Endodermal cell (in vitro differentiated cells): ENCODE measurements around the gene DLG2. TPM values are rescaled to one million over a fixed set of nuclear protein-coding genes. Genes with fewer than 3 reads are reported as not detected.

ENCODE experiments used
- DNase-seq: peaks from one replicate; pipeline ENCODE4 v3.0.0-alpha.2; 2017
- H3K27ac ChIP-seq: 2 replicates; pipeline ENCODE4 v1.5.1; 2013; ENCODE audit warnings: mild to moderate bottlenecking, low read depth, low read length, moderate library complexity
- H3K27me3 ChIP-seq: 2 replicates; pipeline ENCODE4 v1.6.1; 2013; ENCODE audit warnings: mild to moderate bottlenecking, low read length, moderate library complexity; ENCODE audit not compliant: insufficient read depth, control insufficient read depth, poor library complexity, severe bottlenecking
- H3K36me3 ChIP-seq: 2 replicates; pipeline ENCODE4 v1.7.0; 2013; ENCODE audit warnings: mild to moderate bottlenecking, low read length, moderate library complexity; ENCODE audit not compliant: control insufficient read depth, insufficient read depth
- H3K4me1 ChIP-seq: one replicate; pipeline ENCODE4 v1.7.0; 2013; ENCODE audit warnings: low read length; ENCODE audit not compliant: control insufficient read depth, insufficient read depth
- H3K4me3 ChIP-seq: 2 replicates; pipeline ENCODE4 v1.5.1; 2013; ENCODE audit warnings: mild to moderate bottlenecking, low read length, moderate library complexity
- H3K9ac ChIP-seq: 2 replicates; pipeline ENCODE4 v1.6.1; 2013; ENCODE audit warnings: mild to moderate bottlenecking, low read length, moderate library complexity; ENCODE audit not compliant: poor library complexity, severe bottlenecking; ENCODE audit errors: extremely low read depth
- H3K9me3 ChIP-seq: 2 replicates; pipeline ENCODE4 v1.6.1; 2013; ENCODE audit warnings: mild to moderate bottlenecking, low read length, moderate library complexity; ENCODE audit not compliant: control insufficient read depth
- H3K27ac Mint-ChIP-seq: 2 replicates; pipeline ENCODE4 v1.8.0; 2020; ENCODE audit warnings: mixed read lengths
- H3K27me3 Mint-ChIP-seq: 2 replicates; pipeline ENCODE4 v1.8.0; 2021; ENCODE audit warnings: mild to moderate bottlenecking, mixed read lengths; ENCODE audit not compliant: insufficient read depth
- H3K36me3 Mint-ChIP-seq: 2 replicates; pipeline ENCODE4 v1.8.0; 2020; ENCODE audit warnings: low read depth, mixed read lengths
- H3K4me1 Mint-ChIP-seq: 2 replicates; pipeline ENCODE4 v1.8.0; 2020; ENCODE audit warnings: mixed read lengths
- H3K4me3 Mint-ChIP-seq: 2 replicates; pipeline ENCODE4 v1.8.0; 2020; ENCODE audit warnings: mild to moderate bottlenecking, moderate library complexity, mixed read lengths
- H3K9me3 Mint-ChIP-seq: 2 replicates; pipeline ENCODE4 v1.8.0; 2020; ENCODE audit warnings: mild to moderate bottlenecking, mixed read lengths
- WGBS, 2 experiments: methylation state at CpG; one replicate each; pipeline versions ENCODE4 v1.1.5 to v1.1.7; 2013; ENCODE audit warnings: missing lambda C conversion rate in 2 of 2, mixed read lengths in 1 of 2; ENCODE audit not compliant: insufficient coverage in 1 of 2, insufficient read length in 1 of 2; 5-methylcytosine and 5-hydroxymethylcytosine counted together
- total RNA-seq, 2 donors: library from RNA; stranded (reverse); fragmentation: NEBNext Ultra II Directional in 1 of 2; extraction: Animal tissue kit (Norgen Biotek cat#: 25700) in 1 of 2; gene quantifications; 2 replicates in 1 of 2; 3 replicates in 1 of 2; pipeline ENCODE4 v1.2.1, GENCODE V29; 2021
- TF ChIP-seq, protein P1 (sequence below): fragments of 200-600 bp; sonication (generic); conservative IDR thresholded peaks from 2 replicates; pipeline ENCODE4 v1.5.0; 2021; ENCODE audit warnings: antibody characterized with exemption, mild to moderate bottlenecking

DLG2 gene
- total RNA-seq, 2 donors from 2014 or later: 9.6 to 10.6 TPM

DNA sequence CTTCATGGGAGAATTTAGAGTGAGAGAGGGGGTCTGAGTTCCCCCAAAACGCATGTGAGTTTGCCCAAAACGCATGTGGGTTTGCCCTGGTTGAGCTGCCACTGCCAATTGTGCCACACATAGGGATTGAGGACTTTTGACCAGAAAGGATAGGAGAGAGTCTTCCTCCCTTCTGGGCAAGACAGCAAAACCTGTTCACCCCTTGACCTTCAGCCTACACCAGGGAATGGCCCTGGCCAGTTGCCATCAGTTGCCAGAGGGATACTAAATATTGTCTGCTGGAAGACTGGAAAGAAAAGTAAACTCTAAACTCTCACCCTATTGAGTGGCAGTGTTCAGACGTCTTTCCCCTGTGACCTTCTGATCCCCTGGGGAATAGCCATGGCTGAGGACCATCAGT, 363.8 kb downstream of the DLG2 start:
- H3K9me3 ChIP-seq: peaks cover 10% of the 10 kb centered on the region
- Mint-ChIP-seq H3K27me3 (no peaks in the 10 kb centered on the region), H3K4me3 (no peak overlapping the region), H3K9me3 (no peaks in the 10 kb centered on the region), H3K4me1 (peaks cover 24% of the 10 kb centered on the region), H3K36me3 (no peaks in the 10 kb centered on the region), H3K27ac (no peak overlapping the region)
- H3K4me1 ChIP-seq: peaks cover 5% of the 10 kb centered on the region
- no peaks in the 10 kb centered on the region for H3K27me3 ChIP-seq
- no peak overlapping the region for H3K4me3 ChIP-seq
- no peaks in the 10 kb centered on the region for H3K36me3 ChIP-seq
- 83 to 94% methylated on average over 1 to 3 of the region's 3 CpGs for WGBS, 2 experiments
- H3K9ac ChIP-seq: no peak overlapping the region
- H3K27ac ChIP-seq: no peak overlapping the region
- TF ChIP-seq, protein P1, sequence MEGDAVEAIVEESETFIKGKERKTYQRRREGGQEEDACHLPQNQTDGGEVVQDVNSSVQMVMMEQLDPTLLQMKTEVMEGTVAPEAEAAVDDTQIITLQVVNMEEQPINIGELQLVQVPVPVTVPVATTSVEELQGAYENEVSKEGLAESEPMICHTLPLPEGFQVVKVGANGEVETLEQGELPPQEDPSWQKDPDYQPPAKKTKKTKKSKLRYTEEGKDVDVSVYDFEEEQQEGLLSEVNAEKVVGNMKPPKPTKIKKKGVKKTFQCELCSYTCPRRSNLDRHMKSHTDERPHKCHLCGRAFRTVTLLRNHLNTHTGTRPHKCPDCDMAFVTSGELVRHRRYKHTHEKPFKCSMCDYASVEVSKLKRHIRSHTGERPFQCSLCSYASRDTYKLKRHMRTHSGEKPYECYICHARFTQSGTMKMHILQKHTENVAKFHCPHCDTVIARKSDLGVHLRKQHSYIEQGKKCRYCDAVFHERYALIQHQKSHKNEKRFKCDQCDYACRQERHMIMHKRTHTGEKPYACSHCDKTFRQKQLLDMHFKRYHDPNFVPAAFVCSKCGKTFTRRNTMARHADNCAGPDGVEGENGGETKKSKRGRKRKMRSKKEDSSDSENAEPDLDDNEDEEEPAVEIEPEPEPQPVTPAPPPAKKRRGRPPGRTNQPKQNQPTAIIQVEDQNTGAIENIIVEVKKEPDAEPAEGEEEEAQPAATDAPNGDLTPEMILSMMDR: no peak
- DNase-seq: no peak

DNA sequence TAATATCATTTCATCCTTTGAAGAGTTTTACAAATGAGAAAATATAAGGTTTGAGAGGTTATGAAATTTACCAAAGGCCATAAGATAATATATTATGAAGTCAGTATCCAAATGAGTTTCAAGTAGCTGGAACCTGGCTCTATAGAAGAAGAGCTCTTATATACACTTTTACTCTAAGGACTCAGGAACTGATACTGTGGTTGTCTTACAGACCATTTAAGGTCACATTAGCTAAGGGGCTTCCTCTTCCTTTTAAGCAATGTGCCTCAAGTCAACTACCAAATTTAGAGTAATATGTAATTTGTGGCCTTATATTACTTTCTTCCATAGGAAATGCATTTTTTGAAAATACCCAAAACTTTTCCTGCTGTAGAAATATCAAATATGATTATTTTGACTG, 369.3 kb downstream of the DLG2 start:
- no peaks in the 10 kb centered on the region for H3K36me3 ChIP-seq
- Mint-ChIP-seq H3K4me3 (no peak overlapping the region), H3K27me3 (no peaks in the 10 kb centered on the region), H3K36me3 (no peaks in the 10 kb centered on the region), H3K27ac (no peak overlapping the region), H3K9me3 (peaks cover 4% of the 10 kb centered on the region), H3K4me1 (peaks cover 11% of the 10 kb centered on the region)
- H3K27ac ChIP-seq: no peak overlapping the region
- DNase-seq: no peak
- TF ChIP-seq, protein P1: no peak
- no peak overlapping the region for H3K9ac ChIP-seq
- no peaks in the 10 kb centered on the region for H3K4me1 ChIP-seq
- H3K27me3 ChIP-seq: no peaks in the 10 kb centered on the region
- peaks cover 12% of the 10 kb centered on the region for H3K9me3 ChIP-seq
- no peak overlapping the region for H3K4me3 ChIP-seq

DNA sequence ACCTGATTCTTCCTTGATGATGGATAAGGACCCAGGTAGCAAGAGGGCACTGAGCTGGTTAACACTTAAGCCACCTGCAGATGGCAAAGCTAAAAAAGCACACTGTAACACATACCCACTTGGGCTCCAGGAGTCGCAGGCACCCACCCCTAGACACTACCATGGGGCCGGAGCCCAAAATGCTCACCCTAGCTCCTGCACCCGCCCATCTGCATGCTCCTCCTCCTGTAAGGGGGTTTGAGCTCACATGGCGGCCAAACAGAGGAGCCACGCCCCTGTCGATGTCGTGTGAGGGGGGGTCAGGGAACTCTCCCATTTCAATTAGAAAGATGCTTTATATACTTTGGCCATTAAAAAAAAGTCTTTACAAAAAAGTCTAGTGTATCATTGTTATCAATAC, 370.7 kb downstream of the DLG2 start:
- 96% methylated on average over 3 of the region's 7 CpGs; no CpG with 5 or more reads in 1 of the 2 experiments for WGBS, 2 experiments
- H3K27me3 Mint-ChIP-seq: no peaks in the 10 kb centered on the region

More for the DNA sequence above, 370.7 kb downstream of the DLG2 start:
- peaks cover 12% of the 10 kb centered on the region for H3K9me3 ChIP-seq
- TF ChIP-seq, protein P1: no peak
- no peaks in the 10 kb centered on the region for H3K36me3 ChIP-seq
- no peak overlapping the region for H3K27ac ChIP-seq
- peaks cover 7% of the 10 kb centered on the region for H3K4me1 Mint-ChIP-seq
- H3K27me3 ChIP-seq: no peaks in the 10 kb centered on the region
- no peaks in the 10 kb centered on the region for H3K36me3 Mint-ChIP-seq
- H3K4me1 ChIP-seq: no peaks in the 10 kb centered on the region
- H3K4me3 Mint-ChIP-seq: no peak overlapping the region
- peaks cover 4% of the 10 kb centered on the region for H3K9me3 Mint-ChIP-seq
- no peak overlapping the region for H3K9ac ChIP-seq
- H3K4me3 ChIP-seq: no peak overlapping the region
- H3K27ac Mint-ChIP-seq: no peak overlapping the region
- DNase-seq: no peak
